ENCODE results near the gene TMEM132A.

- no peak for TF ChIP-seq POLR2A (IDR thresholded peaks at IDR 0.05; ENCODE audit: low read depth, low read length)
- TF ChIP-seq POLR2AphosphoS5 (IDR thresholded peaks at IDR 0.05; ENCODE audit: low read depth, low read length): no peak
- TF ChIP-seq TAF1 (IDR thresholded peaks at IDR 0.05; ENCODE audit: low read depth, low read length): no peak
- TF ChIP-seq SPI1 (IDR thresholded peaks at IDR 0.05; ENCODE audit: low read depth, low read length): no peak
- TF ChIP-seq POU2F2 (IDR thresholded peaks at IDR 0.05; ENCODE audit: low read depth, low read length): no peak
These were observed 47.3 kb downstream of the TMEM132A start, which contains the start of gene CD6 for GRCh38 chr11:60971520-60971919.

All from GM12891 (cell line).